Left renal pelvis (tissue), 4 donors: ENCODE results near the gene CCL7. TPM values are rescaled to one million over a fixed set of nuclear protein-coding genes. Genes with fewer than 3 reads are reported as not detected.

Experiments
- DNase-seq, 4 donors: peaks; one replicate each; pipeline ENCODE4 v3.0.0-alpha.2; 2013; ENCODE audit warnings: low read depth in 4 of 4, low spot score in 3 of 4
- polyA plus RNA-seq, 4 donors: library from polyadenylated mRNA; unstranded; fragments of 120-200 nt; gene quantifications; one replicate each; pipeline ENCODE4 v1.2.1, GENCODE V29; 2013; ENCODE audit not compliant: insufficient read length in 4 of 4

Gene CCL7
- polyA plus RNA-seq, 4 donors, result not detected

GRCh38 chr17:34246446-34246845 is 23.6 kb upstream of the CCL7 start:
- DNase-seq, result no peak

GRCh38 chr17:34246881-34247280 is 23.1 kb upstream of the CCL7 start:
- no peak for DNase-seq

- no peak for DNase-seq
Measured at GRCh38 chr17:34248511-34249024, 21.5 kb upstream of the CCL7 start.

- no peak for DNase-seq
Measured at GRCh38 chr17:34249061-34249460, 21.0 kb upstream of the CCL7 start.

GRCh38 chr17:34249478-34249877 is 20.5 kb upstream of the CCL7 start:
- DNase-seq, result no peak

GRCh38 chr17:34251186-34251585 is 18.8 kb upstream of the CCL7 start:
- DNase-seq, result no peak

DNA sequence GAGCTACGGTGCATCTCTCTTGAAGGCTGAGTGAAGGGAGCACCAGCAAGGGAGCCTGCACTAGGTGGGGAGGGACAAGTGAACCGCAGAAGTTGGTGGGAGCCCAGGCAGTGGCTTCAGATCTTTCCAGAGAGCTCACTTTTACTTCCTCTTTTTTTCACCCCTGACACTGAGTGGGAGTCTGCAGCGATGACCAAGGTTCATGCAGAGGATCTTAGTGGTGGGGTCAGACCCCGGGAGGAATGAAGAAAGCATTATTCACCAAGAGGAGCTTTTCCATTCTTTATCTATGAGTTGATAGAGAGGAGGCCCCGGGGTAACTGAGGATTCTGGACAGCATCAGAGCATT is 18.0 kb upstream of the CCL7 start:
- DNase-seq, result no peak

DNA sequence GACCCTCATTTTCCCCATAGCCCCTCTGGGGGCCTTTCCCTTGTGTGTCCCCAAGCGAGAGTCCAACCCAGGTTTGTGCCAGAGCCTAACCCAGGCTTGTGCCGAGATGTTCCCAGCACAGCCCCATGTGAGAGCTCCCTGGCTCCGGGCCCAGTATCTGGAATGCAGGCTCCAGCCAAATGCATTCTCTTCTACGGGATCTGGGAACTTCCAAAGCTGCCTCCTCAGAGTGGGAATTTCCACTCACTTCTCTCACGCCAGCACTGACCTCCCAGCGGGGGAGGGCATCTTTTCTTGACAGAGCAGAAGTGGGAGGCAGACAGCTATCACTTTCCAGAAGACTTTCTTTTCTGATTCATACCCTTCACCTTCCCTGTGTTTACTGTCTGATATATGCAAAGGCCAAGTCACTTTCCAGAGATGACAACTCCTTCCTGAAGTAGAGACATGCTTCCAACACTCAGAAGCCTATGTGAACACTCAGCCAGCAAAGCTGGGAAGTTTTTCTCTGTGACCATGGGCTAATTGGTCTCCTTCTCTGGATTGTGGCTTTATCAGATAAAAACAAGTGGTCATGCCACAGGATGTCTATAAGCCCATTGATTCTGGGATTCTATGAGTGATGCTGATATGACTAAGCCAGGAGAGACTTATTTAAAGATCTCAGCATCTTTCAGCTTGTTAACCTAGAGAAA is 17.4 kb upstream of the CCL7 start:
- DNase-seq, result peak in 3 of 4 donors; percentile 51 to 58 (median 54)

DNA sequence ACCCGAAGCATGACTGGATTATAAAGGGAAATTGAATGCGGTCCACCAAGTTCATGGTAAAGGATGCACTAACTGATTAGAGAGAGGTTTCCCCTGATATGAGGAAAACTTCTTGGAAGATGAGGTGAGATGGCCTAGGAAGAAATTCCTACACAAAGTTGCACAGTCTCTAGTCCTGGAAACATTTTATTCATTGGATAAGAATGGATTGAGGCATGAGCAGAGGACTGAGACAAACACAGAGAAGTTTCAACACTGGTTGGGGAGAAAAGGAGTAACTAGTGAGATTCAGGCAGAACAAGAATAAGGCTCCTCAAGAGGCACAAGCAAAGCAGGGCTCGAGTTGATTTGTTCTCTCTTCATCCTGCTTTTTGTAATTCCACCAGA is 16.9 kb upstream of the CCL7 start:
- no peak for DNase-seq

GRCh38 chr17:34254146-34254545 is 15.9 kb upstream of the CCL7 start:
- DNase-seq, result no peak

GRCh38 chr17:34254651-34255380 is 15.2 kb upstream of the CCL7 start, which contains the start of gene CCL2:
CCL2 (plus strand) TSS chr17:34255285; CDS start chr17:34255350, 65 bp downstream.
- peak in 3 of 4 donors; percentile 47 to 56 (median 53) for DNase-seq

GRCh38 chr17:34255381-34255732 is 14.7 kb upstream of the CCL7 start:
- no peak for DNase-seq

DNA sequence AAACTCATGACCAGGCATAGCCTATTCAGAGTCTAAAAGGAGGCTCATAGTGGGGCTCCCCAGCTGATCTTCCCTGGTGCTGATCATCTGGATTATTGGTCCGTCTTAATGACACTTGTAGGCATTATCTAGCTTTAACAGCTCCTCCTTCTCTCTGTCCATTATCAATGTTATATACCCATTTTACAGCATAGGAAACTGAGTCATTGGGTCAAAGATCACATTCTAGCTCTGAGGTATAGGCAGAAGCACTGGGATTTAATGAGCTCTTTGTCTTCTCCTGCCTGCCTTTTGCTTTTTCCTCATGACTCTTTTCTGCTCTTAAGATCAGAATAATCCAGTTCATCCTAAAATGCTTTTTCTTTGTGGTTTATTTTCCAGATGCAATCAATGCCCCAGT is 14.2 kb upstream of the CCL7 start:
- DNase-seq, result no peak

GRCh38 chr17:34257299-34257985 is 12.6 kb upstream of the CCL7 start:
- DNase-seq, result no peak

DNA sequence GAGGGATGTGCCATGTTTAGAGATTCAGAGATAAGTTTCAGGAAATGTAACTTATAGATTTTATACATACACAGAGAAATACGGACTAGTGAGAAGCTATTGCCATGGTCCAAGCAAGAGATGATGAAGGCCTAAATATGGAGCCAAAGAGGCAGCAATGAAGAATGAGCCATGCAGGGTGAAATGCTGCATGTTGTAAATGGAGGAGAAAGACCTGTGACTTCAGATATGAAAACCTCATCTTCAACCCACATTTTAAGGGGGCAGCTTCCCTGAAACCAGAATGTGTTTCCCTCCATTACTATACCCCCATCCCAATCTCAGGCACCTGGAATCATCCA is 12.1 kb upstream of the CCL7 start:
- no peak for DNase-seq

- no peak for DNase-seq
Measured at GRCh38 chr17:34259146-34259545, 10.9 kb upstream of the CCL7 start.

DNA sequence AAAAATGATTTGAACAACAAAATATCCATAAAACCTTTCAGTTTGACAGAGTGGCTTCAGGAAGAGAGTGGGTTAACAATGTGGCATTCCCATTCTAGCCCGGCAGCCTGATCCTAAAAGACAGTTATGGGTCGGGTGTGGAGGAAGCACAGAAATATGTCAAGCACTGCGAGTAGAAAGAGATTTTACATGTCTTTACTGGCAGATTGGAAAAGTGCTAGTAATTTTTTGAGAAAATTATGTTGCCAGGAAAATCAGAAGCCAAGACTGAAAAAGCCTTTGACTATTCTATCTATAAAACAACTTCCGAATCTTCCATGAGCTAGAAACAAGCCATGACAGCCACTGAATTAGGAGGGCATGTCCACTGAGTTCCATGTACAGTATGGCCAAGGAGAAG is 9.2 kb upstream of the CCL7 start:
- no peak for DNase-seq

DNA sequence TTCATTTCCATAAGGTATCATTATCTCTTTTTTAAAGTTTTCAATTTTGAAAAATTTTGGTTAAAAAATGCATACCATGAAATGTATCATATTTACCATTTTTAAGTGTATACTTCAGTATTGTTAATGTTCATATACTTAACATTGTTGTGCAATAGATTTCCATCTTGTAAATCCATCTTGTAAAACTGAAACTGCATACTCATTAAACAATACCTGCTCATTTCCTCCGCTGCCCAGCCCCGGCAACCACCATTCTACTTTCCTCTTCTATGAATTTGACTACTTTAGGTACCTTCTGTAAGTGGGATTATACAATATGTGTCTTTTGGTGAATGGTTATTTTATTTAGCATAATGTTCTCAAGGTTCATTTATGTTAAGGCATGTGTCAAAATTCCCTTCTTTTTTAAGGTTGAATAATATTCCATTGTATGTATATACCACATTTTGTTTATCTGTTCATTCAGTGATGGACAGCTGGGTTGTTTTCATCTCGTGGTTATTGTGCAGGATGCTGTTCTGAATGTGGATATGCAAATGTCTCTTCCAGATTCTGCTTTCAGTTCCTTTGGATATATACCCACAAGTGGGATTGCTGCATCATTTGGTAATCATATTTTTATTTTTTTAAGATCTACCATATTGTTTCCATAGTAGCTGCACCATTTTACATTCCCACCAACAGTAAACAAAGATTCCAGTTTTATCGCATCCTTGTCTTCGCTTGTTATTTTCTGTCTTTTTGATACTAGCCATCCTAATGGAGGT is 8.3 kb upstream of the CCL7 start:
- DNase-seq, result no peak

- DNase-seq, result no peak
Measured at GRCh38 chr17:34265711-34266110, 4.3 kb upstream of the CCL7 start.

GRCh38 chr17:34275881-34276280 is 5.9 kb downstream of the CCL7 start:
- DNase-seq, result no peak

DNA sequence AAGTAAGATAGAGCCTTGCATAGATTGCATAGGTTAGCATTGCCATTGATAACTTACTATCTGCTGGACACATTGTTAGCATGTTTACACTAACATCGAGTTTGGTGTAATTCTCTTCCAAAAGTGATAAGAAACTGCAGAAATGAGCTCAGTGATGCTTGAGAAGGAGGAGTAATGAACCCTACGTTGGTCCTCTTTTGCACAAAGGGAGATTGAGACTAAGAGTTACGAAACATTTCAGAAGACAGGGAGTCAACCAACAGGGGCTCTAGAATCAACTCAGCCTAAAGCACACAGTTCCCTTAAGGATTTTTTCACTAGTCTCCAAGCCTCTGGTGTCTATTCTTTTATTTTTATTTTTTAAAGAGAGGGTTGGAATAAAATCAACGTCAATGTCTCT is 6.8 kb downstream of the CCL7 start:
- no peak for DNase-seq
